ENCODE measurements around the gene GAREM1.

DNA sequence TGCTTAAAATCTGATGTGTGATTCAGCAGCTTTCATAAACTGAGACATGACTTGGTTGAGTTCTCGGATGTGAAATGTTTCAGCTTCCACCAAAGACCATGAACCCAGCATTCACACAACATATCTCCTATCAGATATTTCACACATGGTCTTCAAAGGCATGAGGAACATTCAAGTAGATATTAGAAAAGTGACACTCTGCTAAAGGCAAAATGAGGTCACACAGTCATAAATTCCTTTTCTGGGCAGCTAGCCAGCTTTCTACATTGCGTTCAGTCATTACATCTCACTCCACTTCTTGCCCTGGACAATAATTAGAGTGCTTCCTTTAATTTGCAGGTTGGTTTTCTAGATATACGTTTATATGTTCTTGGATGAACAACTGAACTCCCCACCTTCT is 96.7 kb downstream of the GAREM1 start:
- TF ChIP-seq EZH2 (IDR thresholded peaks at IDR 0.05; ENCODE audit: low read length, unreplicated experiment) = no peak
- TF ChIP-seq, protein P1, sequence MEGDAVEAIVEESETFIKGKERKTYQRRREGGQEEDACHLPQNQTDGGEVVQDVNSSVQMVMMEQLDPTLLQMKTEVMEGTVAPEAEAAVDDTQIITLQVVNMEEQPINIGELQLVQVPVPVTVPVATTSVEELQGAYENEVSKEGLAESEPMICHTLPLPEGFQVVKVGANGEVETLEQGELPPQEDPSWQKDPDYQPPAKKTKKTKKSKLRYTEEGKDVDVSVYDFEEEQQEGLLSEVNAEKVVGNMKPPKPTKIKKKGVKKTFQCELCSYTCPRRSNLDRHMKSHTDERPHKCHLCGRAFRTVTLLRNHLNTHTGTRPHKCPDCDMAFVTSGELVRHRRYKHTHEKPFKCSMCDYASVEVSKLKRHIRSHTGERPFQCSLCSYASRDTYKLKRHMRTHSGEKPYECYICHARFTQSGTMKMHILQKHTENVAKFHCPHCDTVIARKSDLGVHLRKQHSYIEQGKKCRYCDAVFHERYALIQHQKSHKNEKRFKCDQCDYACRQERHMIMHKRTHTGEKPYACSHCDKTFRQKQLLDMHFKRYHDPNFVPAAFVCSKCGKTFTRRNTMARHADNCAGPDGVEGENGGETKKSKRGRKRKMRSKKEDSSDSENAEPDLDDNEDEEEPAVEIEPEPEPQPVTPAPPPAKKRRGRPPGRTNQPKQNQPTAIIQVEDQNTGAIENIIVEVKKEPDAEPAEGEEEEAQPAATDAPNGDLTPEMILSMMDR (conservative IDR thresholded peaks at IDR 0.05; ENCODE audit: low read depth, low read length) = no peak
- no peak for TF ChIP-seq EZH2phosphoT487 (IDR thresholded peaks at IDR 0.05; ENCODE audit: borderline replicate concordance, low read length)
